ENCODE measurements around the gene PPME1. TPM values are rescaled to one million over a fixed set of nuclear protein-coding genes. Genes with fewer than 3 reads are reported as not detected.

The PPME1 gene
- total RNA-seq, 1 experiment from 2014 or later: 38.1 TPM

DNA sequence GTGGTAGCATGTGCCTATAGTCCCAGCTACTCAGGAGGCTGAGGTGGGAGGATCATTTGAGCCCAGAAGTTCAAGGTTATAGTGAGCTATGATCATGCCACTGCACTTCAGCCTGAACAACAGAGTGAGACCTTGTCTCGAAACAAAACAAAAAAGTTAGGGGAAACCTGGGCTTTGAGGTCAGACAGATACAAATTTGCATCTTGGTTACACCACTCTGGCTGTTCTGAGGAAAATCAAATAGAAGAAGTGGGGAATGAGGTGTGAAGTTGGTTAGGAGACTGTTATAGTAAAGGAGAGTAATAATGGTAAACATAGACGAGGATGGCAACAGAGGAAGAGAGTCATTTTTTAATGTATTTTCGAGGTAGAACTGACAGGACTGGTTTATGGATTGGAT, 62.6 kb downstream of the PPME1 start:
- no TSS peak for BruUV-seq (replicated peaks)

GRCh38 chr11:74235121-74235520, 64.0 kb downstream of the PPME1 start:
- ChIA-PET CTCF (interaction anchor here (0.6 kb wide), 1 partner anchor 8 kb away, joined by 3 read pairs; no protein-coding TSS in a partner anchor), POLR2A (no interaction called here)
- no peak overlapping the region for H3K27ac Mint-ChIP-seq (ENCODE audit: low read depth, unreplicated experiment)
- TF ChIP-seq, protein P1, sequence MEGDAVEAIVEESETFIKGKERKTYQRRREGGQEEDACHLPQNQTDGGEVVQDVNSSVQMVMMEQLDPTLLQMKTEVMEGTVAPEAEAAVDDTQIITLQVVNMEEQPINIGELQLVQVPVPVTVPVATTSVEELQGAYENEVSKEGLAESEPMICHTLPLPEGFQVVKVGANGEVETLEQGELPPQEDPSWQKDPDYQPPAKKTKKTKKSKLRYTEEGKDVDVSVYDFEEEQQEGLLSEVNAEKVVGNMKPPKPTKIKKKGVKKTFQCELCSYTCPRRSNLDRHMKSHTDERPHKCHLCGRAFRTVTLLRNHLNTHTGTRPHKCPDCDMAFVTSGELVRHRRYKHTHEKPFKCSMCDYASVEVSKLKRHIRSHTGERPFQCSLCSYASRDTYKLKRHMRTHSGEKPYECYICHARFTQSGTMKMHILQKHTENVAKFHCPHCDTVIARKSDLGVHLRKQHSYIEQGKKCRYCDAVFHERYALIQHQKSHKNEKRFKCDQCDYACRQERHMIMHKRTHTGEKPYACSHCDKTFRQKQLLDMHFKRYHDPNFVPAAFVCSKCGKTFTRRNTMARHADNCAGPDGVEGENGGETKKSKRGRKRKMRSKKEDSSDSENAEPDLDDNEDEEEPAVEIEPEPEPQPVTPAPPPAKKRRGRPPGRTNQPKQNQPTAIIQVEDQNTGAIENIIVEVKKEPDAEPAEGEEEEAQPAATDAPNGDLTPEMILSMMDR (IDR thresholded peaks at IDR 0.05; ENCODE audit: unreplicated experiment): no peak
- H3K27me3 Mint-ChIP-seq (ENCODE audit: insufficient read depth, unreplicated experiment): no peaks in the 10 kb centered on the region
- no TSS peak for BruUV-seq (replicated peaks)
- H3K4me1 Mint-ChIP-seq (ENCODE audit: insufficient read depth, unreplicated experiment): no peaks in the 10 kb centered on the region
- peaks cover 26% of the 10 kb centered on the region for H3K36me3 Mint-ChIP-seq (ENCODE audit: insufficient read depth, unreplicated experiment)
- DNase-seq (ENCODE audit: unreplicated experiment): no peak
- H3K4me3 Mint-ChIP-seq (ENCODE audit: unreplicated experiment): no peak overlapping the region
- intact Hi-C loops (cut with micrococcal nuclease): no loop called here
- no peaks in the 10 kb centered on the region for H3K9me3 Mint-ChIP-seq (ENCODE audit: unreplicated experiment)

More for the DNA sequence above, 62.6 kb downstream of the PPME1 start:
- TF ChIP-seq, protein P1 (IDR thresholded peaks at IDR 0.05; ENCODE audit: unreplicated experiment): no peak
- Mint-ChIP-seq H3K4me3 (ENCODE audit: unreplicated experiment) (no peak overlapping the region), H3K27ac (ENCODE audit: low read depth, unreplicated experiment) (no peak overlapping the region), H3K36me3 (ENCODE audit: insufficient read depth, unreplicated experiment) (peaks cover 12% of the 10 kb centered on the region), H3K4me1 (ENCODE audit: insufficient read depth, unreplicated experiment) (no peaks in the 10 kb centered on the region), H3K27me3 (ENCODE audit: insufficient read depth, unreplicated experiment) (no peaks in the 10 kb centered on the region), H3K9me3 (ENCODE audit: unreplicated experiment) (no peaks in the 10 kb centered on the region)
- CTCF ChIA-PET: interaction anchor here (1.0 kb wide), 1 partner anchor 23 kb away, joined by 3 read pairs; no protein-coding TSS in a partner anchor
- POLR2A ChIA-PET: no interaction called here
- intact Hi-C loops (cut with micrococcal nuclease): no loop called here
- DNase-seq (ENCODE audit: unreplicated experiment): no peak

DNA sequence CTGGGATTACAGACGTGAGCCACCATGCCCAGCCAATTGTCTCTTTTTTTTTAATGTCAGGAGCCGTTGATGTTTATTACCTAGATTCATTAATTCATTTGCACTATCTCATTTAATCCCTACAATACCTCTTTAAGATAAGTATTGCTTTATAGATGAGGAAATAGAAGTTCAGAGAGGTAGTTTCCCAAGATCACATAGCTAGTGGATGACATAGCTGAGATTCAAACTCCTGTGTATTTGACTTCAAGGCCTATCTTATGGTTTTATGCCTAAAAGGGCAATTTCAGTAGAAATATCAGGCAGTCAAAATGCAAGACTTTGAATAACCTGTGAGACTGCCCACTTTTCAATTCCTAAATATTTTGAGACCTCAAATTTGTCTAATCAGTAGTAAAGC, 66.5 kb downstream of the PPME1 start:
- Mint-ChIP-seq H3K36me3 (ENCODE audit: insufficient read depth, unreplicated experiment) (peaks cover 31% of the 10 kb centered on the region), H3K4me3 (ENCODE audit: unreplicated experiment) (no peak overlapping the region), H3K4me1 (ENCODE audit: insufficient read depth, unreplicated experiment) (no peaks in the 10 kb centered on the region), H3K27ac (ENCODE audit: low read depth, unreplicated experiment) (no peak overlapping the region), H3K9me3 (ENCODE audit: unreplicated experiment) (no peaks in the 10 kb centered on the region), H3K27me3 (ENCODE audit: insufficient read depth, unreplicated experiment) (no peaks in the 10 kb centered on the region)
- BruUV-seq (replicated peaks): no TSS peak
- ChIA-PET POLR2A (interaction anchor here (0.8 kb wide), 1 partner anchor 10 kb away, joined by 4 read pairs; no protein-coding TSS in a partner anchor), CTCF (interaction anchor here (2.3 kb wide), 1 partner anchor 18 kb away, joined by 9 read pairs; no protein-coding TSS in a partner anchor)
- TF ChIP-seq, protein P1 (IDR thresholded peaks at IDR 0.05; ENCODE audit: unreplicated experiment): no peak
- intact Hi-C loops (cut with micrococcal nuclease): no loop called here
- DNase-seq (ENCODE audit: unreplicated experiment): no peak

- intact Hi-C loops (cut with micrococcal nuclease): no loop called here
- Mint-ChIP-seq H3K4me1 (ENCODE audit: insufficient read depth, unreplicated experiment) (no peaks in the 10 kb centered on the region), H3K27me3 (ENCODE audit: insufficient read depth, unreplicated experiment) (no peaks in the 10 kb centered on the region), H3K9me3 (ENCODE audit: unreplicated experiment) (no peaks in the 10 kb centered on the region), H3K36me3 (ENCODE audit: insufficient read depth, unreplicated experiment) (peaks cover 34% of the 10 kb centered on the region), H3K4me3 (ENCODE audit: unreplicated experiment) (no peak overlapping the region), H3K27ac (ENCODE audit: low read depth, unreplicated experiment) (no peak overlapping the region)
- no TSS peak for BruUV-seq (replicated peaks)
- no peak for DNase-seq (ENCODE audit: unreplicated experiment)
- POLR2A ChIA-PET: no interaction called here
- CTCF ChIA-PET: interaction anchor here (0.6 to 2.3 kb wide), 2 partner anchors 11 to 17 kb away, joined by 3 to 9 read pairs; no protein-coding TSS in a partner anchor
- TF ChIP-seq, protein P1 (IDR thresholded peaks at IDR 0.05; ENCODE audit: unreplicated experiment): no peak
These were observed 67.2 kb downstream of the PPME1 start for GRCh38 chr11:74238243-74238642.
